ENCODE results near the gene XYLT1. TPM values are rescaled to one million over a fixed set of nuclear protein-coding genes. Genes with fewer than 3 reads are reported as not detected.
A peak's percentile ranks its signal among the peaks of the same experiment; 100 is the strongest.

The XYLT1 gene
- total and polyA plus RNA-seq, 10 of the 15 experiments (the other 5 are each of a cell fraction or from before 2014, with no cell fraction given), result 0.88 to 14.8 (median 5.8) TPM

DNA sequence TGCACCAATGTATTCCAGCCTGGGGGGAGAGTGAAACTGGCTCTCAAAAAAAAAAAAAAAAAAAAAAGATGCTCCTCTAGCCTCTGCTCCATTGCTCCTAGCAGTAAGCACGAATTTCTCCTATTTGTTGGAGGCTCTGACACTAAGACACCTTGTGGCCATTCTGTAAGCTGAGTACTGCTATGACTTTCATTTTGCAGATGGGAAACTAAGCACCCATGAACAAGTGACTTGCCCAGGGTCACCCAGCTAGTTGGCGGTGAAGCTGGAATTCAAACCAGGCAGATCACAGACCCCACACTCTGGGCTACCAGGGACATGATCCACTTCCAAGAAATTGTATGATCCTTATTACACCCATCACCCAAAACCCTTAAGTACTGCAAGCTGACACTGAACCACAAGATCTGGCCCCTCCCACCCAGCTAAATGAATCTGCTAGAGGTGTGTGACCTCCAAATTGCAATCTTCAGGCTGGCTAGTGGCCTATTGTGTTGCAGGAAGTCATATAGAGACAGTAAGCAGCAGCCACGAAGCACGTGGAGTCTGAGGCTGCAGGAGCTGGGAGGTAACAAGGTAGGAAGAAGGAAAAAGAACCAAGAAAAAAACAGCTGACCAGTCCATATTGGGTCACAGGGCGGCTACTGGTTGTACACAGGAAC lies 209.4 kb downstream of the XYLT1 start (continued):
- TF ChIP-seq, protein P1, sequence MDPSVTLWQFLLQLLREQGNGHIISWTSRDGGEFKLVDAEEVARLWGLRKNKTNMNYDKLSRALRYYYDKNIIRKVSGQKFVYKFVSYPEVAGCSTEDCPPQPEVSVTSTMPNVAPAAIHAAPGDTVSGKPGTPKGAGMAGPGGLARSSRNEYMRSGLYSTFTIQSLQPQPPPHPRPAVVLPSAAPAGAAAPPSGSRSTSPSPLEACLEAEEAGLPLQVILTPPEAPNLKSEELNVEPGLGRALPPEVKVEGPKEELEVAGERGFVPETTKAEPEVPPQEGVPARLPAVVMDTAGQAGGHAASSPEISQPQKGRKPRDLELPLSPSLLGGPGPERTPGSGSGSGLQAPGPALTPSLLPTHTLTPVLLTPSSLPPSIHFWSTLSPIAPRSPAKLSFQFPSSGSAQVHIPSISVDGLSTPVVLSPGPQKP (IDR thresholded peaks at IDR 0.05; ENCODE audit: low read depth, low read length), result no peak
- TF ChIP-seq, protein P2, sequence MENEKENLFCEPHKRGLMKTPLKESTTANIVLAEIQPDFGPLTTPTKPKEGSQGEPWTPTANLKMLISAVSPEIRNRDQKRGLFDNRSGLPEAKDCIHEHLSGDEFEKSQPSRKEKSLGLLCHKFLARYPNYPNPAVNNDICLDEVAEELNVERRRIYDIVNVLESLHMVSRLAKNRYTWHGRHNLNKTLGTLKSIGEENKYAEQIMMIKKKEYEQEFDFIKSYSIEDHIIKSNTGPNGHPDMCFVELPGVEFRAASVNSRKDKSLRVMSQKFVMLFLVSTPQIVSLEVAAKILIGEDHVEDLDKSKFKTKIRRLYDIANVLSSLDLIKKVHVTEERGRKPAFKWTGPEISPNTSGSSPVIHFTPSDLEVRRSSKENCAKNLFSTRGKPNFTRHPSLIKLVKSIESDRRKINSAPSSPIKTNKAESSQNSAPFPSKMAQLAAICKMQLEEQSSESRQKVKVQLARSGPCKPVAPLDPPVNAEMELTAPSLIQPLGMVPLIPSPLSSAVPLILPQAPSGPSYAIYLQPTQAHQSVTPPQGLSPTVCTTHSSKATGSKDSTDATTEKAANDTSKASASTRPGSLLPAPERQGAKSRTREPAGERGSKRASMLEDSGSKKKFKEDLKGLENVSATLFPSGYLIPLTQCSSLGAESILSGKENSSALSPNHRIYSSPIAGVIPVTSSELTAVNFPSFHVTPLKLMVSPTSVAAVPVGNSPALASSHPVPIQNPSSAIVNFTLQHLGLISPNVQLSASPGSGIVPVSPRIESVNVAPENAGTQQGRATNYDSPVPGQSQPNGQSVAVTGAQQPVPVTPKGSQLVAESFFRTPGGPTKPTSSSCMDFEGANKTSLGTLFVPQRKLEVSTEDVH (IDR thresholded peaks at IDR 0.05; ENCODE audit: low read depth, partially characterized antibody), result no peak
- TF ChIP-seq, protein P3, sequence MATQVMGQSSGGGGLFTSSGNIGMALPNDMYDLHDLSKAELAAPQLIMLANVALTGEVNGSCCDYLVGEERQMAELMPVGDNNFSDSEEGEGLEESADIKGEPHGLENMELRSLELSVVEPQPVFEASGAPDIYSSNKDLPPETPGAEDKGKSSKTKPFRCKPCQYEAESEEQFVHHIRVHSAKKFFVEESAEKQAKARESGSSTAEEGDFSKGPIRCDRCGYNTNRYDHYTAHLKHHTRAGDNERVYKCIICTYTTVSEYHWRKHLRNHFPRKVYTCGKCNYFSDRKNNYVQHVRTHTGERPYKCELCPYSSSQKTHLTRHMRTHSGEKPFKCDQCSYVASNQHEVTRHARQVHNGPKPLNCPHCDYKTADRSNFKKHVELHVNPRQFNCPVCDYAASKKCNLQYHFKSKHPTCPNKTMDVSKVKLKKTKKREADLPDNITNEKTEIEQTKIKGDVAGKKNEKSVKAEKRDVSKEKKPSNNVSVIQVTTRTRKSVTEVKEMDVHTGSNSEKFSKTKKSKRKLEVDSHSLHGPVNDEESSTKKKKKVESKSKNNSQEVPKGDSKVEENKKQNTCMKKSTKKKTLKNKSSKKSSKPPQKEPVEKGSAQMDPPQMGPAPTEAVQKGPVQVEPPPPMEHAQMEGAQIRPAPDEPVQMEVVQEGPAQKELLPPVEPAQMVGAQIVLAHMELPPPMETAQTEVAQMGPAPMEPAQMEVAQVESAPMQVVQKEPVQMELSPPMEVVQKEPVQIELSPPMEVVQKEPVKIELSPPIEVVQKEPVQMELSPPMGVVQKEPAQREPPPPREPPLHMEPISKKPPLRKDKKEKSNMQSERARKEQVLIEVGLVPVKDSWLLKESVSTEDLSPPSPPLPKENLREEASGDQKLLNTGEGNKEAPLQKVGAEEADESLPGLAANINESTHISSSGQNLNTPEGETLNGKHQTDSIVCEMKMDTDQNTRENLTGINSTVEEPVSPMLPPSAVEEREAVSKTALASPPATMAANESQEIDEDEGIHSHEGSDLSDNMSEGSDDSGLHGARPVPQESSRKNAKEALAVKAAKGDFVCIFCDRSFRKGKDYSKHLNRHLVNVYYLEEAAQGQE (IDR thresholded peaks at IDR 0.05; ENCODE audit: low read depth, low read length), result no peak
- TF ChIP-seq YY1 (IDR thresholded peaks at IDR 0.05; ENCODE audit: low read depth, low read length), result peak; percentile 33; the same call in 1 of the 2 replicates
- TF ChIP-seq, protein P4, sequence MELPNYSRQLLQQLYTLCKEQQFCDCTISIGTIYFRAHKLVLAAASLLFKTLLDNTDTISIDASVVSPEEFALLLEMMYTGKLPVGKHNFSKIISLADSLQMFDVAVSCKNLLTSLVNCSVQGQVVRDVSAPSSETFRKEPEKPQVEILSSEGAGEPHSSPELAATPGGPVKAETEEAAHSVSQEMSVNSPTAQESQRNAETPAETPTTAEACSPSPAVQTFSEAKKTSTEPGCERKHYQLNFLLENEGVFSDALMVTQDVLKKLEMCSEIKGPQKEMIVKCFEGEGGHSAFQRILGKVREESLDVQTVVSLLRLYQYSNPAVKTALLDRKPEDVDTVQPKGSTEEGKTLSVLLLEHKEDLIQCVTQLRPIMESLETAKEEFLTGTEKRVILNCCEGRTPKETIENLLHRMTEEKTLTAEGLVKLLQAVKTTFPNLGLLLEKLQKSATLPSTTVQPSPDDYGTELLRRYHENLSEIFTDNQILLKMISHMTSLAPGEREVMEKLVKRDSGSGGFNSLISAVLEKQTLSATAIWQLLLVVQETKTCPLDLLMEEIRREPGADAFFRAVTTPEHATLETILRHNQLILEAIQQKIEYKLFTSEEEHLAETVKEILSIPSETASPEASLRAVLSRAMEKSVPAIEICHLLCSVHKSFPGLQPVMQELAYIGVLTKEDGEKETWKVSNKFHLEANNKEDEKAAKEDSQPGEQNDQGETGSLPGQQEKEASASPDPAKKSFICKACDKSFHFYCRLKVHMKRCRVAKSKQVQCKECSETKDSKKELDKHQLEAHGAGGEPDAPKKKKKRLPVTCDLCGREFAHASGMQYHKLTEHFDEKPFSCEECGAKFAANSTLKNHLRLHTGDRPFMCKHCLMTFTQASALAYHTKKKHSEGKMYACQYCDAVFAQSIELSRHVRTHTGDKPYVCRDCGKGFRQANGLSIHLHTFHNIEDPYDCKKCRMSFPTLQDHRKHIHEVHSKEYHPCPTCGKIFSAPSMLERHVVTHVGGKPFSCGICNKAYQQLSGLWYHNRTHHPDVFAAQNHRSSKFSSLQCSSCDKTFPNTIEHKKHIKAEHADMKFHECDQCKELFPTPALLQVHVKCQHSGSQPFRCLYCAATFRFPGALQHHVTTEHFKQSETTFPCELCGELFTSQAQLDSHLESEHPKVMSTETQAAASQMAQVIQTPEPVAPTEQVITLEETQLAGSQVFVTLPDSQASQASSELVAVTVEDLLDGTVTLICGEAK (IDR thresholded peaks at IDR 0.05; ENCODE audit: borderline replicate concordance), result no peak
- no peak for TF ChIP-seq HCFC1 (IDR thresholded peaks at IDR 0.05; ENCODE audit: low read length)
- no peak for TF ChIP-seq CHD2 (IDR thresholded peaks at IDR 0.05; ENCODE audit: borderline replicate concordance, low read depth, low read length)
- TF ChIP-seq ZNF622 (IDR thresholded peaks at IDR 0.05), result no peak
- TF ChIP-seq CREB1 (IDR thresholded peaks at IDR 0.05; ENCODE audit: low read depth), result 0 out of 2 replicates have a peak, but pooled peaks have one; percentile 24
- TF ChIP-seq, protein P5, sequence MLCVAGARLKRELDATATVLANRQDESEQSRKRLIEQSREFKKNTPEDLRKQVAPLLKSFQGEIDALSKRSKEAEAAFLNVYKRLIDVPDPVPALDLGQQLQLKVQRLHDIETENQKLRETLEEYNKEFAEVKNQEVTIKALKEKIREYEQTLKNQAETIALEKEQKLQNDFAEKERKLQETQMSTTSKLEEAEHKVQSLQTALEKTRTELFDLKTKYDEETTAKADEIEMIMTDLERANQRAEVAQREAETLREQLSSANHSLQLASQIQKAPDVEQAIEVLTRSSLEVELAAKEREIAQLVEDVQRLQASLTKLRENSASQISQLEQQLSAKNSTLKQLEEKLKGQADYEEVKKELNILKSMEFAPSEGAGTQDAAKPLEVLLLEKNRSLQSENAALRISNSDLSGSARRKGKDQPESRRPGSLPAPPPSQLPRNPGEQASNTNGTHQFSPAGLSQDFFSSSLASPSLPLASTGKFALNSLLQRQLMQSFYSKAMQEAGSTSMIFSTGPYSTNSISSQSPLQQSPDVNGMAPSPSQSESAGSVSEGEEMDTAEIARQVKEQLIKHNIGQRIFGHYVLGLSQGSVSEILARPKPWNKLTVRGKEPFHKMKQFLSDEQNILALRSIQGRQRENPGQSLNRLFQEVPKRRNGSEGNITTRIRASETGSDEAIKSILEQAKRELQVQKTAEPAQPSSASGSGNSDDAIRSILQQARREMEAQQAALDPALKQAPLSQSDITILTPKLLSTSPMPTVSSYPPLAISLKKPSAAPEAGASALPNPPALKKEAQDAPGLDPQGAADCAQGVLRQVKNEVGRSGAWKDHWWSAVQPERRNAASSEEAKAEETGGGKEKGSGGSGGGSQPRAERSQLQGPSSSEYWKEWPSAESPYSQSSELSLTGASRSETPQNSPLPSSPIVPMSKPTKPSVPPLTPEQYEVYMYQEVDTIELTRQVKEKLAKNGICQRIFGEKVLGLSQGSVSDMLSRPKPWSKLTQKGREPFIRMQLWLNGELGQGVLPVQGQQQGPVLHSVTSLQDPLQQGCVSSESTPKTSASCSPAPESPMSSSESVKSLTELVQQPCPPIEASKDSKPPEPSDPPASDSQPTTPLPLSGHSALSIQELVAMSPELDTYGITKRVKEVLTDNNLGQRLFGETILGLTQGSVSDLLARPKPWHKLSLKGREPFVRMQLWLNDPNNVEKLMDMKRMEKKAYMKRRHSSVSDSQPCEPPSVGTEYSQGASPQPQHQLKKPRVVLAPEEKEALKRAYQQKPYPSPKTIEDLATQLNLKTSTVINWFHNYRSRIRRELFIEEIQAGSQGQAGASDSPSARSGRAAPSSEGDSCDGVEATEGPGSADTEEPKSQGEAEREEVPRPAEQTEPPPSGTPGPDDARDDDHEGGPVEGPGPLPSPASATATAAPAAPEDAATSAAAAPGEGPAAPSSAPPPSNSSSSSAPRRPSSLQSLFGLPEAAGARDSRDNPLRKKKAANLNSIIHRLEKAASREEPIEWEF (IDR thresholded peaks at IDR 0.05; ENCODE audit: insufficient replicate concordance, low read depth, low read length), result no peak

Measured in GM12878 (cell line).